GM08714 (cell line): Measurements from ENCODE around the gene SPRED2.
"Not testable (repeated sequence)": the region's sequence is repeated elsewhere in the genome, so short reads cannot be mapped to it uniquely, and the experiment has no call there.

Experiments used
- H3K4me3 ChIP-seq: fragments of 200-500 bp; sonication (Bioruptor generic); 2 replicates; pipeline ENCODE4 v1.5.1; 2014; ENCODE audit warnings: mild to moderate bottlenecking, low read length, inconsistent platforms
- ZNF274 ChIP-seq: IDR thresholded peaks from 2 replicates; pipeline ENCODE4 v1.6.1; 2012; ENCODE audit warnings: mild to moderate bottlenecking, low read depth, low read length

The SPRED2 gene

DNA sequence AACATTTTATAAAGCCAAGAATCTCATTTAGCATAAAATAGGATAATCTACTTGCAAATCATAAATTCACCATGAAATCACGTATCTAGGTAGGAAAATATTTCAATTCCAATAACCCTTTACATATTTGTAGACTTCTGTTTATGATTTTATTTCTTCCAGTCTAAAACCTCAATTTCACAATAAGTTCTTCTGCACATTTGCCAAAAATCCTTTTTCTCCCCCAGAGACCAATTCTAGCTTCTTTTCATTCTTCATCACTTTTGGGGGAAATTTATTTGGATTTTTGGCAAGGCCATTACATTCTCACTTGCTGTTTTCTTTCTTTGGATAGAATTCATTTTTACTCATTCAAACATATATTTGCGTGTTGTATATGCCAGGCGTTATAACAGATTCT lies 86.8 kb downstream of the SPRED2 start:
- TF ChIP-seq ZNF274, result no peak
- H3K4me3 ChIP-seq, result no peak overlapping the region

DNA sequence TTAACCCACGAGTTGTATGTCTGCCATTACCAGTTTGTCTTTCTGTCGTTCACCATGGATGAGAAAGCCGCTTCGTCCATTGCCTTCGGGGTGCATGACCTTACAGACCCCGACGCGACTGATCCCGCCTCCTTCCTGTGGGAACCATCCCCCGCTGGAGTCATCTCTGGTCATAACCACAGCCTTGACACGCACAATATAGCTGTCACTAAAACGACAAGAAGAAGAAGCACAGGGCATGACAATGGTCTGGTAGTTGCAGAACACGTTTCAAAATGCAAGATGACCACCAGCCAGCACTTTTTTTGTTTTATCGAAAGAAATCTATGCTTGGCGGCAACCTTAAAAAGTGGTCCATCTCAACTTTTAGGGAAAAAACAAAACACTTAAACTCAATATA lies 87.7 kb downstream of the SPRED2 start:
- no peak for TF ChIP-seq ZNF274
- no peak overlapping the region for H3K4me3 ChIP-seq

DNA sequence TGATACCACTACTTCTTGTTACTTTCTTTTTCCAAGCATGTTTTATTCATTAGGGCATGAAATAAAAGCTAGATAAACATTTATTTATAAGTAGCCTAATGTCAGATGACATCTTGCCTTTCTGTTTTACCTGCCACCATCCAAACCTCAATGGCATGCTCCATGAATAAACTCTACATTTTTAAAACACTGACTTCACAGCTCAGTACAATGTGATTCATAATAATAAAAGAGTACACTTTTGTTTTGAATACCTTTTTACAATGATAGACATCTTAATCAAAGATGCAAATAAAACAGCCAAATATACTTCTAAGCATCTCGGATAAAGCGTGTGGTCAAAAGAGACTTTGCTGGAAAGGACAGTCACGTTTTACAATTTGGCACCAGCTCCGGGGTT lies 88.2 kb downstream of the SPRED2 start:
- no peak for TF ChIP-seq ZNF274
- H3K4me3 ChIP-seq, result no peak overlapping the region

DNA sequence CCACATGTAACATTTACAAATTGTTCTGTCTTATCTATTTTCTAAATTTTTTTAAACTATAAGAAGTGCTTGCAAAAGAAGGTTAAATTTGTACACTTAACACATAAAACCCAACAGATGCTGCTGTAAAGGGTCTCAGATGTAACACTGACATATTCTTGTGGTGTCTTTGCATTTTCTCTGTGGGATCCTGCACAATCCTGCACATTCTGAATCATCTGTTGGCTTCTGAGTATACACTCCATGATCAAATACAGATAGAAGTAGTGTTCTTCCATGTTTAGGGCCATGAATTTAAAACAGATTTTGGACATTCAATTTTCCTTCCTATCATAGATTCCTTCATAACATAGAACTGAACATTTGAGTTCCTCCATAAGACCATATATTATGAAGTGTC lies 89.0 kb downstream of the SPRED2 start:
- no peak for TF ChIP-seq ZNF274
- no peak overlapping the region for H3K4me3 ChIP-seq

DNA sequence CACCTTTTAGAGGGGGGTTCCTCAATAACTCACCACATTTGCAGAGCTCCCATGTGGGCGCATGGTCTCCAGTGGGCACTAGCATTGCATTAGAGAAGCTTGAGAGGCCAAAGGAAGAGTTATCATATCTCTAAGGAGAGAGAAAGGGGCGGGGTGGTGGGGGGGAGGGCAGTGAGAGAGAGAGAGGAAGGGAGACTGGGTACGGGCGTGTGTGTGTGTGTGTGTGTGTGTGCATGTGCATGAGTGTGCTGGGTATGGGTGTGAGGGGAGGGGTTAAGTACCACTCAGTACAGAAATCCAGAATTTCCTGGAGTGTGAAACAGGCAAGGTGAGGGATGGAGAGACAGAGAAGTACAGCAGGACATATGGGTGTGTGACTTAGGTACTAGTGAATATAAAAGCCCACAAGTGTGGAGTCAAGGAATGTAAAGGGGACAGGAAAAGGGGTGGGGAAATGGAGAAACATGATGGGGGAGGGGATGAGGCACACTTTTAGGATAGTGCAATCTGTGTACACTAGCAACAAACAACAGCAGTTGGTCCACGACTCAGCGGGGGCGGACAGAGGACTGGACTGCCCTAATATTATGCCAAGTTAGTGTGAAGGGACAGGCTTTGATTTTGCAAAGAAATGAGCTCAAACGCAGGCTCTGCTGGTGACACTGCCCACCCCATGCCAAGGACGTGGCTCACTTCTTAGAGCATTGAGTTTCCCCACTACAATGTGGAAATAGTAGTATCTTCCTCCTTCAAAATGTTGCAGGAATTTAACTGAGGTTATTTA lies 91.3 kb downstream of the SPRED2 start:
- H3K4me3 ChIP-seq, result no peak overlapping the region
- no peak for TF ChIP-seq ZNF274

DNA sequence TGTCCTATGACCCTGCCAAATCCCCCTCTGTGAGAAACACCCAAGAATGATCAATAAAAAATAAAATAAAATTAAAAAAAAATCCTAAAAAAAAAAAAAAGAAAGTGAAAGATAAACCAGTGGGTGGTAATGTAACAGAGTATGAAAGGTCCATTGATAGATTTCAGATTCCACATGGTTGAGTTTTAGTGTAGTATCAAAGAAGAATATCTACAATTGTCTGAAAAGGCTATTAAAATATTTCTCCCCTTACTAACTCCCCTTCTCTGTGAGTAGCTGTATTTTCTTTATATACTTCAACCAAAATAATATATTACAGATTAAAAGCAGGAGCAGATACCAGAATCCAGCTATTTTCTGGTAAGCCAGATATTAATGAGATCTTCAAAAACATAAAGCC lies 92.8 kb downstream of the SPRED2 start:
- no peak for TF ChIP-seq ZNF274

DNA sequence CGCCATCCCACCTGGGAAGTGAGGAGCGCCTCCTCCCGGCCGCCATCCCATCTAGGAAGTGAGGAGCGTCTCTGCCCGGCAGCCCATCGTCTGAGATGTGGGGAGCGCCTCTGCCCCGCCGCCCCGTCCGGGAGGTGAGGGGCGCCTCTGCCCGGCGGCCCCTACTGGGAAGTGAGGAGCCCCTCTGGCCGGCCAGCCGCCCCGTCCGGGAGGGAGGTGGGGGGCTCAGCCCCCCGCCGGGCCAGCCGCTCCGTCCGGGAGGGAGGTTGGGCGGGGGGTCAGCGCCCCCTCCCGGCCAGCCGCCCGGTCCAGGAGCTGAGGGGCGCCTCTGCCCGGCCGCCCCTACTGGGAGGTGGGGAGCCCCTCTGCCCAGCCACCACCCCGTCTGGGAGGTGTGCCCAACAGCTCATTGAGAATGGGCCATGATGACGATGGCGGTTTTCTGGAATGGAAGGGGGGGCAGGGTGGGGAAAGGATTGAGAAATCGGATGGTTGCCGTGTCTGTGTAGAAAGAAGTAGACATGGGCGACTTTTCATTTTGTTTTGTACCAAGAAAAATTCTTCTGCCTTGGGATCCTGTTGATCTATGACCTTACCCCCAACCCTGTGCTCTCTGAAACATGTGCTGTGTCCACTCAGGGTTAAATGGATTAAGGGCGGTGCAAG lies 93.4 kb downstream of the SPRED2 start:
- H3K4me3 ChIP-seq, result not testable (repeated sequence)

More for the DNA sequence above, 92.8 kb downstream of the SPRED2 start:
- no peak overlapping the region for H3K4me3 ChIP-seq

DNA sequence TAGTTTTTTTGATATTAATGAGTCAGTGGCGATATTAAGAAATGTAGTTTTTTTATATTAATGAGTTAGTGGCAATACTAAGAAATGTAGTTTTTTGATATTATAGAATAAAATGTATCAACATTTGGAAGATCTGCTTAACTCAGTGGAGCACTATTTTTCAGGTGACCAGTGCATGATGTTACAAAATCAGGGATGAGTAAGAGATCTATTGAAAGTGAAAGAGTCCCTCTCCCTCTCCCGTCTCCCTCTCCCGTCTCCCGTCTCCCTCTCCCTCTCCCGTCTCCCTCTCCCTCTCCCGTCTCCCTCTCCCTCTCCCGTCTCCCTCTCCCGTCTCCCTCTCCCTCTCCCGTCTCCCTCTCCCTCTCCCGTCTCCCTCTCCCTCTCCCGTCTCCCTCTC lies 94.5 kb downstream of the SPRED2 start:
- H3K4me3 ChIP-seq, result not testable (repeated sequence)

DNA sequence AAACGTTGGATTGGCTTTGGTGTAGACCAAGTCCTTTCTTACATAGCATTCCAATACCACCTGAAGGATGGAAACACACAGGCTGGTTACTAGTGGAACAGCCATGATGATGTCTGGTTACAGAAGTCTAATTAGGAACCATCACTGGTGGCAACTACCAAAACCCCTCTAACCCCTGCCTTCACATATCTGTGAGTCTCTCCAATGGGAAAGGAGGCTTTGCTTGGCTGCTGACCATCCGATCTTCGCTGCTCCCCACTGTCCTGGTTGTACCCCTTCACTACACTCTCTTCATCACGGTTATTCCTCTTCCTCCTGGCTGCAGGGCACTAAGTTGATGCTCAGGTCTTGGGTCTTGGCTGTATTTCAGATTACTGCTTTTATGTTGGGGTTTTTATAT lies 97.7 kb downstream of the SPRED2 start:
- H3K4me3 ChIP-seq, result no peak overlapping the region
- TF ChIP-seq ZNF274, result no peak

DNA sequence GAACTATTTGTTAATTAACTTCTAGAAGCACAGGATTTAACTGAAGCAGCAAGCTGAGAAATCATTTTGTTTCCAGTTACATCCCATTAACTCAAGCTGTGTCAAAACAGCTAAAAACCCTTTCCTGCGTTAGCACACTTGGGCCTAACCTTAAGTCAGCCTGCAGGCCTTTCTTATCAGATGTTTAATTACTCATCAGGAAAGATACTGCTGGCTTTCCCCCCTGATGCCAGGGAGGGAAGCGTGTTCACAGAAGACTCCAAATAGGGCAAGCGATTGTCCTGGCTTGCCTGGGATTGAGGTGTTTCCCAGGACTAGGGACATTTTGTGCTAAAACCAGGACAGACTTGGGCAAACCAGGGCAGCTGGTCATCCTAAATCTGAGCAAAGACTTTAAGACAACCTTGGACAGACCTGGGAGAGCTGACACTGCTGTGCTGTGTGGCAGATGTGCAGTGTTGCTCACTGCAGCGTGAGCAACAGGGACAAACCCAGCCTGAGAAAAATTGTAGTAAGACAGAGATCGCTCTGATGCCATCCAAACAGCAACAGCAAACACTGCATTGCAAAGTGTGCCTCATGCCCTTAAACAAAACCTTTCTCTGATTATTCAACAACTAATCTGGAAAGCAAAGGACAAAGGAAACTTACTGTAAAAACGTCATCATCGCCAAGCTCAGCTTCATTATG lies 100.9 kb downstream of the SPRED2 start:
- no peak for TF ChIP-seq ZNF274
- H3K4me3 ChIP-seq, result no peak overlapping the region

DNA sequence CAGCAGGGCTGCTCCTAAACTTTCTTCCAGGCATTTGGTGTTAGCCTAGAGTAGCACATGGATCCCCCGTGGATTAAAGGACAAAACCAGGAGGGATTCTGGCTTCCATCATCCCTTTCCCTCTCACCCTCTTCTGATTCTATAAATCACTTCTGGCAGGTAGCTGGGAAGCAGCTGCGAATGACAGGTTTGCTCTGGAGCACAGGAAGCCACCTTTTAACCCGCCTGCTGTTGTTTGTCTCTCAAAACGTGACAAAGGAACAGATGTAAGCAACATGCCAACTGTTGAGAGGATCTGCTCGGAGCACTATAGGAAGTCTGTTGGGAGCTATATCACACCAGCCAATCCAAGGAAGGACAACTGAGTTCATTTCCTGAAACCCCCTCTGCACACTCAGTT lies 102.9 kb downstream of the SPRED2 start:
- no peak overlapping the region for H3K4me3 ChIP-seq
- no peak for TF ChIP-seq ZNF274

DNA sequence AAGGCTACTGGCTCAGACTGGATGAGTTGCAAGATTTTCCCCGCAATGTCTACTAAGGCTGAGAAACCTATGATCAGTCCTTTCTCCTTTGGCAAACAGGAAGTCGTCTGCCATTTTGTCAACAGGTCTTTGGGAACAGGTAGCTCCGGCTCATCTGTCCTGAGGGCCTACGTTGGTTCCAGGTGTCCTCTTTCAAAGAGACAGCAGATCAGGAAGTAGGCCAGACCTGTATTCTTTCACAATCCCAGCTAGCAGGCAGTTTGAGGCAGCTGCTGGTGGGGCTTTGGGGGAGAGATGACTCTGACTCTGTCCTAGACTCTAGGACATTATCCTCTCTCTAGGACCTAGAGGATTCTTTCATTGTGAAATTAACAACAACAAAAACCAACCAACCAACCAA lies 106.1 kb downstream of the SPRED2 start:
- no peak for TF ChIP-seq ZNF274
- no peak overlapping the region for H3K4me3 ChIP-seq

DNA sequence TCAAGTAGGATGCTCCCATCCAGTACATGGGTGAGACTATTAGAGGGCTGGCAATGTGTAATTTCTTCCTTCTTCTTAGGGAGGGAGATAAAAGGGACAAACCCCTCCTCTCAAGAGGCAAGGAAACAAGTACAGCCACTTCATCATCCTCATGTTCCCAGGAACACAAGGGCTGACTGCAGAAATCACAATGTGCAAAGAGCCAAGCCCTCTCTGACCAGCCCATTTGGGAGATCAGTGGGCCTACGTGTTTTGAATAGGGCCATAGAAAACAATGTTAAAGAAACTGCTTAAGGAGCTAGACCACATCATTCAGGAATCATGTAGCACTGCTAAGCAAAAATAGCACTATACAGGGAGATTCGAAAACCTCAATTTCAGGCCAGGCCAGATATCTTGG lies 107.3 kb downstream of the SPRED2 start:
- no peak for TF ChIP-seq ZNF274
- no peak overlapping the region for H3K4me3 ChIP-seq

DNA sequence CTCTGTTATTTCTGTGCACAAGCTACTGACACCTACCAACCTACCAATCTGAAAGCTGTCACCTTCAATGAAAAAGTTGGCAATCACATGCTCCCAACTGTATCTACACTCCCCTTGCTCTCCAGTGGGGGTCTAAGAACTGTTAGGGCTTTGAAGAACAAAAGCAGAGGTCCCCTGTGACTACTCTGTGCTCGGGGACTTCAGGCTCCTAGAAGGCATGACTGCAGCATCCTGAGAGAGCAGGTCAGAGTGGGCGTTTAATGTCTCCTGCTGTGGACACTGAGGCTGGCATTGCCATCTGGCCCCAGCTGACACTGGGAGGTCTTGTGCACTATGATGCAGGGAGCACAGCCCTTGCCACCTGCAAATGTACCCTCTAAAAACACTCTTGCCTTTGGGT lies 111.5 kb downstream of the SPRED2 start:
- TF ChIP-seq ZNF274, result no peak

DNA sequence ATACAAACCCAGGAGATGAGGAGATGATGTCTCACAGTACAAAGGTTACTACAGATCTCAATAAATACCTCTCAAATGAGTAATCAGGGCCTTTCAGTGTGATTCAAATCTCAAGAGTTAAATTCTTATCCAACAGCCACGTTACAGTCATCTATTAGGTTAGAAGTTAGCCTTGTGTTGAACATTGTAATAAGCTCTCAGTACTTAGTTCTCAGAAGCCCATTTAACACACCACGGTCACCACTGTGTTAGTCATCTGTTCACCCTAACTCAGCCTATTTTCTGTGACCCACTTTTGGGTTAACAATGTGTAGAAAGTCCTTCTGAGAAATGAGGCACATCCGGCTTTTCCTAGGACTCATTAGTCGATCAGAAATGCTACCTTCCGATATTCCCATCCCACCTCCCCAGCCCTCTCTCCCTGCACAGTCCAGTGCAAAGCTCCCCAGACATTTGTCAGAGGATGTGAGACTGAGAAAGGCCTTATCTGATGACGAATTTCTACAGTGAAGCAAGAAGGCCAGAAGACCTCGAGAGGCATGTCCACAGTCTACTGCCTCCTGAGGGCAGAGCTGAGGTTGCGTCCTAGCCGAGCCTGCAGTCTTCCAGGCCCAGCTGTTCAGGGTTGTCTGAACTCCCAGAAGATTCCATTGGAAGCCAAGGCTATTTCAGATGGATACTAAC lies 112.2 kb downstream of the SPRED2 start:
- no peak overlapping the region for H3K4me3 ChIP-seq
- no peak for TF ChIP-seq ZNF274

More for the DNA sequence above, 111.5 kb downstream of the SPRED2 start:
- H3K4me3 ChIP-seq, result no peak overlapping the region
